Central memory CD4-positive, alpha-beta T cell (primary cell): ENCODE measurements around the gene CHRNA4.

Experiments
- DNase-seq: peaks from one replicate; pipeline ENCODE4 v3.0.0; 2022

CHRNA4 gene

GRCh38 chr20:63363013-63363957 is 2.1 kb upstream of the CHRNA4 start:
- DNase-seq = no peak

DNA sequence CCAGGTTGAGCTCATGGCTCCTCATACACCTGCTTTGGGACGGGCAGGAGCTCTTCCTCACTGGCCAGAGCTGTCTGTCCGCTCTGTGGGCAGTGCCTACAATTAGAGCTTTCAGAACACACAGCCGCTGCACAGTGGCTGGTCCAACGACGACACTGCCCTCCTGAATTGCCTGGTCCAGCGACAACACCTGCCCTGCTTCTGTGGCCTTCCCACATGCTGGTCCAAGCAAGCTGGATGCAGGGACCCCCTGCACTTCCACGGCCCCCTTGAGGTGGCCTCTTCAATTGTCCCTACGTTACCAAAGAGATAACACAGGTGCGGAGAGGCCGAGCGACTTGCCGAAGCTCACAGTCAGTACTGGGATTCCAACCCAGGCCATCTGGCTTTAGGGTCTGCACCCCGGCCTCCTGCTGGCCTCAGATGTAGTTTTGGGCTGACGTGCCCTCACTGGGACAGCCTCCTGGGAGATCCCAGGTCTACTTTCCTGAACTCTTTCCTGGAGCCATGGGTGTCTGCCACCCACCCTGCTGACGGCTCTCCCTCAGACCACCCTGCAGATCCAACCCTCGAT is 1.4 kb upstream of the CHRNA4 start:
- no peak for DNase-seq

GRCh38 chr20:63361519-63362435 is 628 bp upstream of the CHRNA4 start:
- no peak for DNase-seq

DNA sequence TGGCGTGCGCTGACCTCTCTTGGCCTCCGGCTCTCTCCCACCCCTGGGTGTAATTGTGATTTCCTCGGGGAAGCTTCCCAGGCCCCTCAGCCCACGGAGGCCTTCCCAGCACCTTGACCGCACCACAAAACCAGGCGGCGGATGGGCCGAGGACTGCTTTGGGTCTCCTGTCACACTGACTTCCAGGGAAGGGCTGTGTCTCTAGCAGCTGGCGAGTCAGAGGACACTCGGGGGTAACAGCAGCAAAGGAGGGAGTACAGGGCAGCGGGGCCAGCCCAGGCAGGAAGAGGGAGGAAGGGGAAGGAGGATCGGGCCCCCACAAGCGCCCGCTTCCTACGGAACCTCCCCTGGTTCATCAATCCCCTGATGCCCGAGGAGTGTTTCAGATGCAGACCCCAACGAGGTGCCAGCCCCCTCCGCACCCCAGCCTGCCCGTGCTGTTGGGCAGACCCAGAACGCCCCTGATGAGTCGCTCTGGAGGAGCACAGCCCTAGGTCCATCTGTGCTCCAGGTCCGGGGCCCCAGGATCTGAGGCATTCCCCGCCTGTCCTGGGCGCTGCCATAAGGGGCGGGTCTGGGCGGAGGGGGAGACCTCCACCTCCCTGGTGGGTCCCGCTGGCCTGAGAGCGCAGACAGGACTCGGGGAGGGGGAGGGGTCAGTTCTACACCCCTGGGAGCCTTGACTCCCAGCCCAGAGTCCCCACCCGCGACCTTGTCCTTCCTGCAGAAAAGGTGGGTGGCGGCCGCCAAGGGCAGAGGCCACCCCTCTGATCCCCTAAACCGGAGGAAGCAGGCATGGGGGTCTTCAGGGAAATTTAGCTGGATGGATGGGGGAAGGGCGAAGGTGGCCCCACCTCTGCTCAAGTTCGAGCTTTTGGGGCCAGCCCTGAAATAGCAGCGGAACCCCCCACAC is 956 bp downstream of the CHRNA4 start:
- no peak for DNase-seq

DNA sequence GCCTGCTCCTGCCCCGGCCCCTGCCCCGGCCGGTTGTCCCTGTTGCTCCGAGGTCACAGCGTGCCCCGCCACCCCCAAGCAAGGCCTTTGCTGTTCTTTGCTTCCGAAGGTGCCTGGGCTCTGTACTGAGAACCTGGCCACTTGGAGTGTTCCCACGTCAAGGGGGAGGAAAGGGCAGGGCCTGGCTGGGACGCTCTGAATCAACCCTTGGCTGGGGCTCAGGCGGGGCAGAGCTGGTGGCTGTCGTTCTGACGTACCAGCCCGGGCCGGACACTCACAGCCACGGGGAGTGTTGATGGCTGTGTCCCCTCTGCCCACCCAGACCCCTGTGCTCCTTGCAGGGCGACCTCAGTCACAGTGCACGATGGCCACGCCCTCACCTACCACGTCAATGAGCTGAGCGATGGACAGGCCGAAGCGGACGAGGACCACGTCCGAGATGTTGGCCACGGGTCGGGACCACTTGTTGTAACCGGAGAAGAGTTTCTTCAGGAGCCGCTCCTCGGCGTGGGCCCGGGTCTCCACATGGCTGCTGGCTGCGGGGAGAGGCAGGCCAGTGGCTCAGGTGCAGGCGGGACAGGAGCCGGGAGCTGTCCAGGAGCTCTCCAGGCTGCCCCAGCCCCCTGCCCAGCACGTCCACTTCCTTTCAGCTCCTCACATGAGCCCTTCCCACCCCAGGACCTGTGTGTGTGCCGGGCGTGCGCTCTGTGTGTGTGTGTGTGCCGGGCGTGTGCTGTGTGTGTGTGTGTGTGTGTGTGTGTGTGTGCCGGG is 1.8 kb downstream of the CHRNA4 start:
- DNase-seq = no peak

DNA sequence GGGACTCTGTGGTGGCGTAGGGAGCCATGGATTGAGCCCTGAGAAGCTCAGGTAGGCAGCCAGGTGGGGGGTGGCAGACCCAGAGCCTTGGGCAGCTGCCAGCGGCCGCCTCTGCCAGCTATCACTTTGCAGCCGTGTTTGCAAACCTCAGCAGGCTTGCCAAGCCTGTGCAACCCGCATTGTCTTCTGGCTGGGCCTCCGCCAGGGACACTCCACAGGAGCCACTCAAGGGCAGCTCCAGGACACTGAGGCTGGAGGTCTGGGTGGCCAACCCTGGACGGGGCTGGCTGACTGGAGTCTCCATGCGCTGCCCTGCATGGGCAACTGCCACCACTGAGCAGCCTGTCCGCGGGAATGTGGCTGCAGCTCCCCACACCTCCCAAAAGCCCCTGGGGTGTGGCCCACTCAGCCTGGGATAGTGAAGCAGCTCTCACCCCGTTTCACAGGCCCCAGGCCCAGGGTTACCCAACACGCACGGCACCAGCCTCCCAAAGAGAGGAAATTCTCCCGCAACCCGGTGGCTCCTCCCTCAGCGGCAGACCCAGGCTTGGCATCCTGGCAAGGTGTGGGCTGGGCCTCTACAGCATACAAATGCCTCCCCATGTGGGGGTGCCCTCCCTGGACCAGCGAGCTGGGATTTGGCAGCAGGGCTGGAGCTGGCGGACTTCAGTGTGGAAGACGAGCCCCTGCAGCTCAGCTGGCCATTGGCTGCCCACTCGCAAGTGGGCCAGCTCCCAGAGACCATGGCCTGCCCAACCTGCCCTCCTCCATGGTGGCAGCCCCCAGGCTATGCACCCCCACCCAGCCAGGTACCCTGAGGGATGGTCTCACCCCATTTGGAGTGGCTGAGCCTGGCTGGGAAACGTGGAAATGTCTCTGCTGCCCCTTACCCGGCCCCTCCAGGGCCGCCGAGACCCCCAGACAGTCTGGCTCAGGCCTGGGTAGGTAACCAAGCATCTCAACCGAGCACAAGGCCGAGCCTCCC is 2.9 kb downstream of the CHRNA4 start:
- DNase-seq = no peak

GRCh38 chr20:63356931-63357879 is 3.9 kb downstream of the CHRNA4 start:
- DNase-seq = no peak

DNA sequence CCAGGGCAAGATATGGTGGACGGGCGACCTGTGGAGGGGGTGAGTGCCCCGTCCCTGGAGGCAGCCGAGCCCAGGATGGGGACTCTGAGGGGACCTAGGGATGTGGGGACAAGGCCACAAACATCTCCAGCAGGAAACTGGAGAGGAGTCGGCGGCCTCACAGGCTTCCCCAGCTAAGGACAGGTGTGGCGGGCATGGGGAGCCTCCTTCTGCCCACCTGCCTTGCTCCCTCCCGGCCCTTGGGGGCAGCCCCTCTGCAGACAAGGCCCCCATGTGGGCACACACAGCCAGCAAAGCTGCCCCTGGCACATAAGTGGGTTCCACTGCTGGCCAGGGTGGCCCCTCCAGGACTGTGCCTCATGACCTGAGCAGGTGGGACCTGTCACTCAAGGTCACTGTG is 4.6 kb downstream of the CHRNA4 start:
- DNase-seq = no peak

- DNase-seq = no peak
Measured at GRCh38 chr20:63355781-63356295, 5.3 kb downstream of the CHRNA4 start.

GRCh38 chr20:63354636-63355350 is 6.4 kb downstream of the CHRNA4 start:
- DNase-seq = no peak

- no peak for DNase-seq
Measured at GRCh38 chr20:63352811-63353221, 8.3 kb downstream of the CHRNA4 start.

DNA sequence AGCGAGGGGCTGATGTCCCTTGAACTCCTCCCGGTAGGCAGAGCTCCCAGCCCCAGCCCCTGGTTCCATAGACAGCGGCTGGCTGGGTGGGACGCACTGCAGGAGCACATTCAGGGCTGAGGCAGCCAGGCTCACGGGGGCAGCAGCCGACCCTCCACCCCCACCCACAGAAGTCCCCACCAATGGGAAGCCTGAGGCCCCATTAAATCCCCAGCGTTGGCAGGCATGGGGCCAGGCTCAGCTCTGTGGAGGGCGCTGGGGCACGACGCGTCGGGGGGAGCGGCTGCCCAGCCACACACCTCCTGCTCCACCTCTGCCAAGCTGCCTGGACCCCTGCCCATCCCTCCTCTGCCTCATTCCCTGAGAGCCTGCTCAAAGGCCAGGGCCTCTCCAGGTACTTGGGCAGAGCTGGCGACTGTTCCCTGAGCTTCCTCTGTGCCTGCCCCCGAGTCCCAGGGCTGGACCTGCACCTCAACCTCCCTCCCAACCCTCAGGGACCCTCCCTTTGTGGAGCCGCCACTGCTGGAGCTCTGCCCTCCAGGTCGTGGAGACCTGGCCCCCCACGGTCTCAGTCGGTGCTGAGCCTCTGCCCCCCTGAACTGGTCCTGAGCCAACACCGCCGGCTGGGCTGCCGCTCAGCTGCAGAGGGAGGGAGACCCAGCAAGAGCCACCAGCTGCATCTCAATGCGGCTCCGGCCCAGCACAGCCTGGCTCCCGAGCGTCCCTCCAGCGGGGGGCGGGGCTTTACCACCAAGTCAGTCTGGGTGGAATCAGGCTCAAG is 9.1 kb downstream of the CHRNA4 start:
- DNase-seq = no peak

GRCh38 chr20:63351326-63351700 is 9.8 kb downstream of the CHRNA4 start:
- DNase-seq = no peak

GRCh38 chr20:63350597-63351325 is 10.4 kb downstream of the CHRNA4 start:
- no peak for DNase-seq

GRCh38 chr20:63350196-63350595 is 11.0 kb downstream of the CHRNA4 start:
- DNase-seq = no peak

GRCh38 chr20:63349516-63349895 is 11.6 kb downstream of the CHRNA4 start:
- no peak for DNase-seq
